NCI-H2029 treated with DMSO at 0.1 percent for 48 hours (cell line): Measurements from ENCODE around the gene RFK.
A peak's percentile ranks its signal among the peaks of the same experiment; 100 is the strongest.
"Not testable (repeated sequence)": the region's sequence is repeated elsewhere in the genome, so short reads cannot be mapped to it uniquely, and the experiment has no call there.

Source experiments
- DNase-seq: peaks from one replicate; lab custom pipeline; 2025; lab: John Stamatoyannopoulos, UW

The RFK gene

GRCh38 chr9:76394195-76394959, at the start of gene RFK:
TSS of gene RFK (minus strand) at chr9:76394426. CDS start at chr9:76394171, 255 bp downstream.
- peak; percentile 83 for DNase-seq

GRCh38 chr9:76443887-76444286, 49.7 kb upstream of the RFK start:
- no peak for DNase-seq

GRCh38 chr9:76441551-76442322, 47.5 kb upstream of the RFK start:
- no peak for DNase-seq

- no peak for DNase-seq
Observed at GRCh38 chr9:76438841-76439588, 44.8 kb upstream of the RFK start.

GRCh38 chr9:76437017-76437699, 42.9 kb upstream of the RFK start:
- DNase-seq = not testable (repeated sequence)

GRCh38 chr9:76434897-76435296, 40.7 kb upstream of the RFK start:
- not testable (repeated sequence) for DNase-seq

- no peak for DNase-seq
Observed at GRCh38 chr9:76433836-76434235, 39.6 kb upstream of the RFK start.

- DNase-seq = no peak
Observed at GRCh38 chr9:76433406-76433805, 39.2 kb upstream of the RFK start.

- DNase-seq = no peak
Observed at GRCh38 chr9:76431601-76432000, 37.4 kb upstream of the RFK start.

GRCh38 chr9:76426807-76427419, 32.7 kb upstream of the RFK start:
- DNase-seq = no peak

GRCh38 chr9:76425677-76426453, 31.6 kb upstream of the RFK start:
- no peak for DNase-seq

- DNase-seq = no peak
Observed at GRCh38 chr9:76424491-76424890, 30.3 kb upstream of the RFK start.

GRCh38 chr9:76423216-76424177, 29.3 kb upstream of the RFK start:
- DNase-seq = no peak

GRCh38 chr9:76419782-76420380, 25.7 kb upstream of the RFK start:
- no peak for DNase-seq

- DNase-seq = no peak
Observed at GRCh38 chr9:76417394-76417793, 23.2 kb upstream of the RFK start.

- DNase-seq = peak; percentile 88
Observed at GRCh38 chr9:76415731-76416130, 21.5 kb upstream of the RFK start.

GRCh38 chr9:76415154-76415553, 20.9 kb upstream of the RFK start:
- DNase-seq = no peak

GRCh38 chr9:76414661-76415060, 20.4 kb upstream of the RFK start:
- DNase-seq = peak; percentile 71

GRCh38 chr9:76413658-76414057, 19.4 kb upstream of the RFK start:
- DNase-seq = no peak
